ENCODE data around the gene PIWIL1. TPM values are rescaled to one million over a fixed set of nuclear protein-coding genes. Genes with fewer than 3 reads are reported as not detected.

PIWIL1 gene
- total and polyA plus RNA-seq, 11 donors = not detected

DNA sequence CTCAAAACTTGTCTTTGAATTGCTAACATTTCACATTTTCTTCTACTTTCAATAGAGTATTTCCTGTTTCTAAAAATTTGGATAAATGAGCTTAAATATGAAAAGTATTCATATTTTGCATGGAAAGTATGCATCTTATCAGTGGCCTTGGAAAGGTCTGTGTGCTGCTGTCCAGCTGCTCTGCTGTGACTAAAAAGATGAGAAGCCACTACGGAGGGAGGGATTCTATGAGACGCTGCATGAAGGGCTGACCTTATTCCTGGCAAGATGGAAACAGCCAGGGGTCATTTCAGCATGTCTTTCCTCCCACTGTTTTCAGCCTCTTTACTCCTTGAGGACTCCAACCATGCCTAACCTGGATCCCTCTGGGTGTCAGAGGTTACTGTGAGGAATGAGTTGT, 13.0 kb downstream of the PIWIL1 start:
- H3K36me3 ChIP-seq = no peaks in the 10 kb centered on the region
- H3K9me3 ChIP-seq = no peaks in the 10 kb centered on the region
- ATAC-seq (no peak), DNase-seq (no peak)
- H3K27me3 ChIP-seq = peaks cover 0 to 20% (median 0%) of the 10 kb centered on the region in 9 donors
- WGBS, 4 donors = 34 to 50% (median 43%) methylated on average over 2 of the region's 2 CpGs
- H3K27ac ChIP-seq = no peak overlapping the region
- H3K4me1 ChIP-seq = no peaks in the 10 kb centered on the region
- TF ChIP-seq, protein P1, sequence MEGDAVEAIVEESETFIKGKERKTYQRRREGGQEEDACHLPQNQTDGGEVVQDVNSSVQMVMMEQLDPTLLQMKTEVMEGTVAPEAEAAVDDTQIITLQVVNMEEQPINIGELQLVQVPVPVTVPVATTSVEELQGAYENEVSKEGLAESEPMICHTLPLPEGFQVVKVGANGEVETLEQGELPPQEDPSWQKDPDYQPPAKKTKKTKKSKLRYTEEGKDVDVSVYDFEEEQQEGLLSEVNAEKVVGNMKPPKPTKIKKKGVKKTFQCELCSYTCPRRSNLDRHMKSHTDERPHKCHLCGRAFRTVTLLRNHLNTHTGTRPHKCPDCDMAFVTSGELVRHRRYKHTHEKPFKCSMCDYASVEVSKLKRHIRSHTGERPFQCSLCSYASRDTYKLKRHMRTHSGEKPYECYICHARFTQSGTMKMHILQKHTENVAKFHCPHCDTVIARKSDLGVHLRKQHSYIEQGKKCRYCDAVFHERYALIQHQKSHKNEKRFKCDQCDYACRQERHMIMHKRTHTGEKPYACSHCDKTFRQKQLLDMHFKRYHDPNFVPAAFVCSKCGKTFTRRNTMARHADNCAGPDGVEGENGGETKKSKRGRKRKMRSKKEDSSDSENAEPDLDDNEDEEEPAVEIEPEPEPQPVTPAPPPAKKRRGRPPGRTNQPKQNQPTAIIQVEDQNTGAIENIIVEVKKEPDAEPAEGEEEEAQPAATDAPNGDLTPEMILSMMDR (IDR thresholded peaks at IDR 0.05) = no peak
- no peak for TF ChIP-seq POLR2A (IDR thresholded peaks at IDR 0.05)
- intact Hi-C loops (cut with DNase I) = no loop called here
- H3K4me3 ChIP-seq = no peak overlapping the region

DNA sequence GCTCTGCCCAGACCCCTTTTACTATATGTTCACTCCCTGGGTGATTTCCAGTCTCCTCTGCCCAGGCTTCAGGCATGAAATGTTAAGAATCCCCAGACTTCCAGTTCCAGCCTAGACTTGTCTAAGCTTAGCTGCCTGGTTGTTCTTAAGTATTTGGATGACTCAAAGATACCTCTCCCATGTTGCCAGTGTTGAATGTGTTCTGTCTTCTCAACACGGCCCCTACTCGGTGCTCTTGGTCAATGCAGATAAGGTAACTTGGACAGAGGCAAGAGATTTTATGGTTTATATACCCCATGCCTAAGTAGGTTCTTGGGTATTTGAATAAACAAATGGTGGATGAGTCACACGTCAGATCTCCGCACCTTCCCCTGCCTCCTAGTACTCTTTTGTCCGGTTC, 13.6 kb downstream of the PIWIL1 start:
- TF ChIP-seq, protein P1 (IDR thresholded peaks at IDR 0.05) = no peak
- no peak for TF ChIP-seq POLR2A (IDR thresholded peaks at IDR 0.05)
- no peaks in the 10 kb centered on the region for H3K9me3 ChIP-seq
- no peak overlapping the region for H3K27ac ChIP-seq
- H3K27me3 ChIP-seq = peaks cover 0 to 23% (median 0%) of the 10 kb centered on the region in 9 donors
- intact Hi-C loops (cut with DNase I) = no loop called here
- no peaks in the 10 kb centered on the region for H3K36me3 ChIP-seq
- DNase-seq (no peak), ATAC-seq (no peak)
- 79 to 81% (median 80%) methylated on average over 5 of the region's 5 CpGs for WGBS, 4 donors
- no peak overlapping the region for H3K4me3 ChIP-seq
- H3K4me1 ChIP-seq = no peaks in the 10 kb centered on the region

DNA sequence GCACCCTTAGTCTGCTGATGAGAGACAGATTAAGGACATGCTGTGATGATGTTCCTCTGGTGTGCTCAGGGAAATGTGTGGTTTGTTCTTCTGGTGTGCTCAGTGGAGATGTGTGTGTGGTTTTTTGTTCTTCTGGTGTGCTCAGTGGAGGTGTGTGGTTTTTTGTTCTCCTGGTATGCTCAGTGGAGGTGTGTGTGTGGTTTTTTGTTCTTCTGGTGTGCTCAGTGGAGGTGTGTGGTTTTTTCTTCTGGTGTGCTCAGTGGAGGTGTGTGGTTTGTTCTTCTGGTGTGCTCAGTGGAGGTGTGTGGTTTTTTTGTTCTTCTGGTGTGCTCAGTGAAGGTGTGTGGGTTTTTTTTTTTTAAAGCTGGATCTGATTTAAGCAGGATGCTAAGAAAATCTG, 15.4 kb downstream of the PIWIL1 start:
- no peak overlapping the region for H3K4me3 ChIP-seq
- intact Hi-C loops (cut with DNase I) = no loop called here
- H3K36me3 ChIP-seq = no peaks in the 10 kb centered on the region
- no peaks in the 10 kb centered on the region for H3K9me3 ChIP-seq
- H3K27ac ChIP-seq = no peak overlapping the region
- no peak for TF ChIP-seq POLR2A (IDR thresholded peaks at IDR 0.05)
- TF ChIP-seq, protein P1 (IDR thresholded peaks at IDR 0.05) = no peak
- DNase-seq = no peak
- peaks cover 0 to 34% (median 0%) of the 10 kb centered on the region in 9 donors for H3K27me3 ChIP-seq
- no peak for ATAC-seq
- no peaks in the 10 kb centered on the region for H3K4me1 ChIP-seq

DNA sequence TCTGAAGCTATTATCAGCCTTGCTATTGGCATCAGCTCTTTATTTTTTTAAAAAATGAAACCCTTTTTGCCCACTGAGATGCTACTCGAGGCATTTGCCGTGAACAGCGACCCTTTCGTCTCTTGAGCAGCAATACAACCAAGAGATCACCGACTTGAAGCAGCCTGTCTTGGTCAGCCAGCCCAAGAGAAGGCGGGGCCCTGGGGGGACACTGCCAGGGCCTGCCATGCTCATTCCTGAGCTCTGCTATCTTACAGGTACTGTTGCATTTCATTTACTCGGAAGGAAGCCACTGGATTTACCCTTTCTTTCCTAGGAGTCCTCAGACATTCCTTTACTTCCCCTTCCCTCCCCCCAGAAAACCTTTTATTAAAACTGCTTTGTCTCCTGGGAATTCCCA, 16.7 kb downstream of the PIWIL1 start:
- H3K4me1 ChIP-seq = no peaks in the 10 kb centered on the region
- H3K36me3 ChIP-seq = no peaks in the 10 kb centered on the region
- TF ChIP-seq, protein P1 (IDR thresholded peaks at IDR 0.05) = no peak
- no peak for TF ChIP-seq POLR2A (IDR thresholded peaks at IDR 0.05)
- intact Hi-C loops (cut with DNase I) = no loop called here
- no peak for ATAC-seq
- 61 to 69% (median 65%) methylated on average over 7 of the region's 7 CpGs for WGBS, 4 donors
- H3K27ac ChIP-seq = no peak overlapping the region
- H3K4me3 ChIP-seq = no peak overlapping the region
- H3K9me3 ChIP-seq = no peaks in the 10 kb centered on the region
- H3K27me3 ChIP-seq = peaks cover 0 to 35% (median 0%) of the 10 kb centered on the region in 9 donors
- DNase-seq = no peak

All from heart left ventricle (tissue), 16 donors.